ENCODE measurements around the gene RNF212.
"Not testable (repeated sequence)": the region's sequence is repeated elsewhere in the genome, so short reads cannot be mapped to it uniquely, and the experiment has no call there.

The RNF212 gene

GRCh38 chr4:1053891-1054290 is 59.5 kb downstream of the RNF212 start:
- H3K27me3 ChIP-seq (ENCODE audit: insufficient read depth, low read length, poor library complexity, severe bottlenecking); H3F3A ChIP-seq (ENCODE audit: low read depth); H4K20me1 ChIP-seq (ENCODE audit: insufficient read depth, low read length, poor library complexity, severe bottlenecking); H3K9me3 ChIP-seq (ENCODE audit: insufficient read depth, low read depth, low read length); H3K4me1 ChIP-seq (ENCODE audit: insufficient read depth, low read length, poor library complexity, severe bottlenecking); H3K36me3 ChIP-seq (ENCODE audit: insufficient read depth, low read length); H3K9ac ChIP-seq (ENCODE audit: low read depth, low read length, poor library complexity, severe bottlenecking); H3K4me2 ChIP-seq (ENCODE audit: low read depth, low read length, poor library complexity, severe bottlenecking); H3K9me2 ChIP-seq (replicated peaks; ENCODE audit: low read depth, low read length); H3K79me2 ChIP-seq (ENCODE audit: insufficient read depth, low read length); H2AFZ ChIP-seq (ENCODE audit: low read length); H3K4me3 ChIP-seq (ENCODE audit: low read length, poor library complexity, severe bottlenecking): not testable (repeated sequence)

DNA sequence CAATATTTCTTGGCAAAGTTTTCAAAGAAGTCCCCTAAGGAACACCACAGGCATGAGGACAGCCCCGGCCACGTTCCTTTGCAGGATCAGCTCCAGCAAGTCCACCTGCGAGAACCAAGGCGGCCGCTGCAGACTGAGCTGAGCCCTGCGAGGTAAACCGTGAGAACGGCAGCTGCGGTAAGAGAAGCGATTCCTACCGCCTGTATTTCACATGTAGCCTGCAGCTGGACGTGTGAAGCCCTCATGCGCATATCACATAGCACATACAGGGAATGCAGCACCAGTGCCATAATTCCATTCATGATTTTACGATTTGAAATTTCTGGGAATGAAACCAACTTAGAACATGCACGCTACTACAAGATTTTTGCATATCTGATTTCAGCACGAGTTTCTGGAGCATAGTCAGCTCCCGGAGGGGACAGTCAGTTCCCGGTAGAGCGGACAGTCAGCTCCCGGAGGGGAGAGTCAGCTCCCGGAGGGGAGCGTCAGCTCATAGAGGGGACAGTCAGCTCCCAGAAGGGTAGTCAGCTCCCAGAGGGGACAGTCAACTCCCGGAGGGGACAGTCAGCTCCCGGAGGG is 60.2 kb downstream of the RNF212 start:
- Histone ChIP-seq H3K9ac (ENCODE audit: low read depth, low read length, poor library complexity, severe bottlenecking) (no peak overlapping the region), H3K4me2 (ENCODE audit: low read depth, low read length, poor library complexity, severe bottlenecking) (no peak overlapping the region), H3K4me3 (ENCODE audit: low read length, poor library complexity, severe bottlenecking) (no peak overlapping the region), H3K4me1 (ENCODE audit: insufficient read depth, low read length, poor library complexity, severe bottlenecking) (no peaks in the 10 kb centered on the region), H3K9me2 (replicated peaks; ENCODE audit: low read depth, low read length) (no peaks in the 10 kb centered on the region), H3K9me3 (ENCODE audit: insufficient read depth, low read depth, low read length) (peaks cover 10% of the 10 kb centered on the region; the same call in 1 of the 2 replicates), H3K27me3 (ENCODE audit: insufficient read depth, low read length, poor library complexity, severe bottlenecking) (no peaks in the 10 kb centered on the region), H3K79me2 (ENCODE audit: insufficient read depth, low read length) (no peaks in the 10 kb centered on the region), H3K36me3 (ENCODE audit: insufficient read depth, low read length) (no peaks in the 10 kb centered on the region), H3F3A (ENCODE audit: low read depth) (no peaks in the 10 kb centered on the region), H2AFZ (ENCODE audit: low read length) (no peak overlapping the region), H4K20me1 (ENCODE audit: insufficient read depth, low read length, poor library complexity, severe bottlenecking) (no peaks in the 10 kb centered on the region)
- TF ChIP-seq CTCF (conservative IDR thresholded peaks at IDR 0.05; ENCODE audit: low read length): no peak
- no peak for TF ChIP-seq EZH2phosphoT487 (IDR thresholded peaks at IDR 0.05; ENCODE audit: borderline replicate concordance)

GRCh38 chr4:1052231-1052671 is 61.1 kb downstream of the RNF212 start:
- H3K9ac ChIP-seq (ENCODE audit: low read depth, low read length, poor library complexity, severe bottlenecking): no peak overlapping the region

More at GRCh38 chr4:1052231-1052671, 61.1 kb downstream of the RNF212 start:
- no peaks in the 10 kb centered on the region for H3K4me1 ChIP-seq (ENCODE audit: insufficient read depth, low read length, poor library complexity, severe bottlenecking)
- no peaks in the 10 kb centered on the region for H3K79me2 ChIP-seq (ENCODE audit: insufficient read depth, low read length)
- no peak overlapping the region for H3K4me2 ChIP-seq (ENCODE audit: low read depth, low read length, poor library complexity, severe bottlenecking)
- H2AFZ ChIP-seq (ENCODE audit: low read length): no peak overlapping the region
- H3K4me3 ChIP-seq (ENCODE audit: low read length, poor library complexity, severe bottlenecking): no peak overlapping the region
- H3K36me3 ChIP-seq (ENCODE audit: insufficient read depth, low read length): no peaks in the 10 kb centered on the region
- TF ChIP-seq EZH2phosphoT487 (IDR thresholded peaks at IDR 0.05; ENCODE audit: borderline replicate concordance) (no peak), CTCF (conservative IDR thresholded peaks at IDR 0.05; ENCODE audit: low read length) (no peak)
- H4K20me1 ChIP-seq (ENCODE audit: insufficient read depth, low read length, poor library complexity, severe bottlenecking): no peaks in the 10 kb centered on the region
- no peaks in the 10 kb centered on the region for H3F3A ChIP-seq (ENCODE audit: low read depth)
- H3K9me2 ChIP-seq (replicated peaks; ENCODE audit: low read depth, low read length): no peaks in the 10 kb centered on the region
- H3K27me3 ChIP-seq (ENCODE audit: insufficient read depth, low read length, poor library complexity, severe bottlenecking): no peaks in the 10 kb centered on the region
- H3K9me3 ChIP-seq (ENCODE audit: insufficient read depth, low read depth, low read length): peaks cover 10% of the 10 kb centered on the region; the same call in 1 of the 2 replicates
